Caco-2 (cell line): ENCODE results near the gene RASSF7. TPM values are rescaled to one million over a fixed set of nuclear protein-coding genes. Genes with fewer than 3 reads are reported as not detected.
"Not testable (repeated sequence)": the region's sequence is repeated elsewhere in the genome, so short reads cannot be mapped to it uniquely, and the experiment has no call there.

Source experiments
- BruUV-seq: library from RNA; stranded (reverse); fragments of 400-500 nt; replicated peaks from 2 replicates; lab custom pipeline; 2021; lab: Mats Ljungman, UMichigan
- CTCF ChIA-PET: fragments of 300-600 bp; sonication (Branson Sonifier 250); formaldehyde crosslinking; loops from one replicate; lab custom pipeline; 2022; ENCODE audit warnings: antibody characterized with exemption; lab: Charles Lee
- POLR2A ChIA-PET: fragments of 300-600 bp; sonication (Branson Sonifier 250); formaldehyde crosslinking; loops from one replicate; lab custom pipeline; 2022; ENCODE audit warnings: antibody characterized with exemption; lab: Charles Lee
- DNase-seq, 2 experiments: peaks; one replicate each; pipeline versions ENCODE4 v3.0.0 to v3.0.0-alpha.2; 2020 to 2022
- H3K27me3 ChIP-seq: replicated peaks from 2 replicates; pipeline ENCODE4 v1.6.0; 2011; ENCODE audit warnings: low read length; ENCODE audit not compliant: control insufficient read depth, insufficient read depth
- H3K36me3 ChIP-seq: 2 replicates; pipeline ENCODE4 v1.5.1; 2011; ENCODE audit warnings: low read length; ENCODE audit not compliant: control insufficient read depth, insufficient read depth
- H3K4me1 ChIP-seq: fragments of 250-450 bp; sonication (Bioruptor Pico); 2 replicates; pipeline ENCODE4 v1.5.1; 2020; ENCODE audit warnings: mild to moderate bottlenecking
- H3K4me3 ChIP-seq: 2 replicates; pipeline ENCODE4 v1.5.1; 2011; ENCODE audit warnings: low read depth, mild to moderate bottlenecking, control low read depth, low read length
- H3K9me3 ChIP-seq: fragments of 250-450 bp; sonication (Bioruptor Pico); 2 replicates; pipeline ENCODE4 v1.5.1; 2020; ENCODE audit warnings: mild to moderate bottlenecking, moderate library complexity
- H3K27ac Mint-ChIP-seq: one replicate; pipeline ENCODE4 v1.8.0; 2022; ENCODE audit warnings: mixed read lengths; ENCODE audit not compliant: unreplicated experiment
- H3K27me3 Mint-ChIP-seq: one replicate; pipeline ENCODE4 v1.8.0; 2022; ENCODE audit warnings: mixed read lengths; ENCODE audit not compliant: insufficient read depth, unreplicated experiment
- H3K36me3 Mint-ChIP-seq: one replicate; pipeline ENCODE4 v1.8.0; 2022; ENCODE audit warnings: mild to moderate bottlenecking, mixed read lengths; ENCODE audit not compliant: insufficient read depth, unreplicated experiment
- H3K4me1 Mint-ChIP-seq: one replicate; pipeline ENCODE4 v1.8.0; 2022; ENCODE audit warnings: low read depth, mixed read lengths; ENCODE audit not compliant: unreplicated experiment
- H3K4me3 Mint-ChIP-seq: one replicate; pipeline ENCODE4 v1.8.0; 2022; ENCODE audit warnings: mild to moderate bottlenecking, moderate library complexity, mixed read lengths; ENCODE audit not compliant: unreplicated experiment
- H3K9me3 Mint-ChIP-seq: one replicate; pipeline ENCODE4 v1.8.0; 2022; ENCODE audit warnings: mixed read lengths; ENCODE audit not compliant: unreplicated experiment
- CTCF ChIP-seq, 2 experiments: fragments of 200-600 bp in 1 of 2; IDR thresholded peaks; 1 replicate in 1 of 2; 2 replicates in 1 of 2; pipeline versions ENCODE4 v1.5.1 to v1.8.0; 2011 to 2022; ENCODE audit warnings: antibody characterized with exemption in 1 of 2, control low read depth in 1 of 2, inconsistent platforms in 1 of 2, low read depth in 1 of 2, low read length in 1 of 2, mild to moderate bottlenecking in 1 of 2, moderate library complexity in 1 of 2; ENCODE audit not compliant: insufficient read depth in 1 of 2, severe bottlenecking in 1 of 2, unreplicated experiment in 1 of 2
- intact Hi-C: fragments of 100-400 bp; cut with micrococcal nuclease; formaldehyde crosslinking; loops from one replicate; pipeline ENCODE4 v1.10.0; 2022; ENCODE audit not compliant: unreplicated experiment
- total RNA-seq: library from RNA; stranded (reverse); gene quantifications from 2 replicates; pipeline ENCODE4 v1.2.3, GENCODE V29; 2022

RASSF7 gene
- total RNA-seq, 1 experiment from 2014 or later = 65.5 TPM

DNA sequence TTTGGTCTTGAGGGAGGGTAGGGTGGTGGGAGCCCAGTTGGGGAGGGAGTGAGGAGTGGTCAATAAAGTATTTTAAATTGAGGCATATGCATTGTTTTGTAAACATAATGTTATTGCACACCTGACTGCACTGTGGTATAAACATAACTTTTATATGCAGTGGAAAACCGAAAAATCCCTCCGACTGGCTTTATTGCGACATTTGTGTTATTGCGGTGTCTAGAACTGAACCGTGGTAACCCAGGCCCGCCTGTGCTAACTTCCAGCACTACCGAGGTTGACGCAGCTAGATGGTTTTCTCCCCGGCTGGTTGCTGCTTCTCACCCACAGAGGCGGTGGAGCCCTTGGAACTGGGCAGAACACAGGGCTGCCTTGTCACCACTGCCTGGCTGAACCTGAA lies 46.2 kb upstream of the RASSF7 start:
- no peak for DNase-seq
- H3K36me3 Mint-ChIP-seq = peaks cover 30% of the 10 kb centered on the region
- H3K36me3 ChIP-seq = no peaks in the 10 kb centered on the region
- CTCF ChIA-PET = no interaction called here
- no peaks in the 10 kb centered on the region for H3K4me1 Mint-ChIP-seq
- H3K4me3 ChIP-seq = no peak overlapping the region
- peaks cover 10% of the 10 kb centered on the region for H3K4me1 ChIP-seq
- peaks cover 6% of the 10 kb centered on the region; the same call in 1 of the 2 replicates for H3K9me3 ChIP-seq
- no peak overlapping the region for H3K27ac Mint-ChIP-seq
- no peak overlapping the region for H3K4me3 Mint-ChIP-seq
- no peak for TF ChIP-seq CTCF (IDR thresholded peaks at IDR 0.05; ENCODE audit: insufficient read depth in 1 of 2, low read depth in 1 of 2, low read length in 1 of 2, severe bottlenecking in 1 of 2, unreplicated experiment in 1 of 2)
- POLR2A ChIA-PET = no interaction called here
- no peaks in the 10 kb centered on the region for H3K27me3 Mint-ChIP-seq
- intact Hi-C loops = no loop called here
- peaks cover 15% of the 10 kb centered on the region for H3K9me3 Mint-ChIP-seq
- no peaks in the 10 kb centered on the region for H3K27me3 ChIP-seq
- no TSS peak for BruUV-seq

DNA sequence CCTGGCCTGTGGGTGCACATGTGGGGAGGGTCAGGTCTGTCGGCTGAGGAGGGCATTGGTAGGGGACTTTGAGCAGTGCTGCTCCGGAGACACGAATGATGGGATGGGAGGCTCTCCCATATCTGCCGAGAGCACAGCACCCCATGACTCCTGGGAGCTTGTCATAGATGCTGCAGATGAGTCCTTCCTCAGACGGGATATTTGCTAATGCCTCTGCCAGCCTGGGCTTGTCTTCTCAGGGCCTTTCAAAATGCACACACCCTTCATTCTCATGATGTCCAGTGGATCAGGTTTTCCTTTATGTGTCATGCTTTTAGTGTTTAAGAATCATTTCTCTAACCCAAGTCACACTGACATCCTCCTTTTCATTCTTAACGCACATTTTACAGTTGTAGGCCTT lies 45.6 kb upstream of the RASSF7 start:
- Histone ChIP-seq H3K36me3 (no peaks in the 10 kb centered on the region), H3K4me3 (no peak overlapping the region), H3K4me1 (peaks cover 10% of the 10 kb centered on the region), H3K27me3 (no peaks in the 10 kb centered on the region), H3K9me3 (peaks cover 6% of the 10 kb centered on the region; the same call in 1 of the 2 replicates)
- H3K27me3 Mint-ChIP-seq = no peaks in the 10 kb centered on the region
- no peak for TF ChIP-seq CTCF (IDR thresholded peaks at IDR 0.05; ENCODE audit: insufficient read depth in 1 of 2, low read depth in 1 of 2, low read length in 1 of 2, severe bottlenecking in 1 of 2, unreplicated experiment in 1 of 2)
- CTCF ChIA-PET = no interaction called here
- H3K9me3 Mint-ChIP-seq = peaks cover 15% of the 10 kb centered on the region
- POLR2A ChIA-PET = no interaction called here
- BruUV-seq = no TSS peak
- H3K4me3 Mint-ChIP-seq = no peak overlapping the region
- H3K4me1 Mint-ChIP-seq = no peaks in the 10 kb centered on the region
- H3K36me3 Mint-ChIP-seq = peaks cover 24% of the 10 kb centered on the region
- no peak overlapping the region for H3K27ac Mint-ChIP-seq
- no peak for DNase-seq
- intact Hi-C loops = no loop called here

- Histone ChIP-seq H3K4me1 (peaks cover 10% of the 10 kb centered on the region), H3K36me3 (no peaks in the 10 kb centered on the region), H3K27me3 (no peaks in the 10 kb centered on the region), H3K9me3 (peaks cover 6% of the 10 kb centered on the region; the same call in 1 of the 2 replicates), H3K4me3 (no peak overlapping the region)
- H3K36me3 Mint-ChIP-seq = peaks cover 23% of the 10 kb centered on the region
- no TSS peak for BruUV-seq
- DNase-seq = no peak
- no peaks in the 10 kb centered on the region for H3K27me3 Mint-ChIP-seq
- ChIA-PET POLR2A (no interaction called here), CTCF (no interaction called here)
- intact Hi-C loops = no loop called here
- H3K4me1 Mint-ChIP-seq = no peaks in the 10 kb centered on the region
- H3K4me3 Mint-ChIP-seq = no peak overlapping the region
- TF ChIP-seq CTCF (IDR thresholded peaks at IDR 0.05; ENCODE audit: insufficient read depth in 1 of 2, low read depth in 1 of 2, low read length in 1 of 2, severe bottlenecking in 1 of 2, unreplicated experiment in 1 of 2) = no peak
- no peak overlapping the region for H3K27ac Mint-ChIP-seq
- peaks cover 15% of the 10 kb centered on the region for H3K9me3 Mint-ChIP-seq
These were observed 44.4 kb upstream of the RASSF7 start for GRCh38 chr11:516400-516799.

- Mint-ChIP-seq H3K9me3 (peaks cover 15% of the 10 kb centered on the region), H3K27ac (peak overlapping the region; percentile 81), H3K4me3 (peak overlapping the region; percentile 68), H3K36me3 (peaks cover 18% of the 10 kb centered on the region)
- CTCF ChIA-PET, H3K27me3 Mint-ChIP-seq, H3K4me3 ChIP-seq, POLR2A ChIA-PET, intact Hi-C loops, H3K4me1 Mint-ChIP-seq, H3K9me3 ChIP-seq, H3K27me3 ChIP-seq, H3K36me3 ChIP-seq, BruUV-seq: not testable (repeated sequence)
- H3K4me1 ChIP-seq = peaks cover 10% of the 10 kb centered on the region
- peak in 1 of 2 experiments; percentile 38 for DNase-seq
These were observed 43.7 kb upstream of the RASSF7 start for GRCh38 chr11:516918-517685.
